Measurements from ENCODE around the gene KCNK17. TPM values are rescaled to one million over a fixed set of nuclear protein-coding genes. Genes with fewer than 3 reads are reported as not detected.

The KCNK17 gene
- total RNA-seq, 1 experiment from 2014 or later, result 1.2 TPM

DNA sequence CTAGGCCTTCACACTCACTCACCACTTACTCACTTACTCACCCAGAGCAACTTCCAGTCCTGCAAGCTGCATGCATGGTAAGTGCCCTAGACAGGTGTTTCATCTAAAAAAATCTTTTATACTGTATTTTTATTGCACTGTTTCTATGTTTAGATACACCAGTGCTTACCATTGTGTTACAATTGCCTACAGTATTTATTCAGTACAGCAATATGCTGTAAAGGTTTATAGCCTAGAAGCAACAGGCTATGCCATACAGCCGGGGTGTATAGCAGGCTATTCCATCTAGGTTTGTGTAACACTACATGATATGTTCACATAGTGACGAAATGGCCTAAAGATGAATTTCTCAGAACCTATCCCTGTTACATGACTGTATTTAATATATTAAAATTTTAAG lies 47.8 kb downstream of the KCNK17 start:
- H2AK5ac ChIP-seq (ENCODE audit: insufficient read length, low read length), result no peak overlapping the region
- H3K4me2 ChIP-seq (ENCODE audit: insufficient read depth, insufficient read length, low read length), result no peak overlapping the region
- H3K14ac ChIP-seq (ENCODE audit: insufficient read depth, low read length), result no peak overlapping the region
- no peaks in the 10 kb centered on the region for H3K9me3 ChIP-seq (ENCODE audit: control insufficient read depth, low read depth, low read length)
- Mint-ChIP-seq H3K4me3 (no peak overlapping the region), H3K27ac (no peak overlapping the region), H3K9me3 (peaks cover 0 to 4% of the 10 kb centered on the region in 2 experiments; a peak in 1 of 5 replicates), H3K4me1 (peaks cover 48 to 56% of the 10 kb centered on the region in 2 experiments), H3K27me3 (ENCODE audit: low read depth) (no peaks in the 10 kb centered on the region), H3K36me3 (ENCODE audit: insufficient read depth in 1 of 3, low read depth in 3 of 3) (peaks cover 2 to 3% (median 2%) of the 10 kb centered on the region in 3 experiments; a peak in 2 of 7 replicates)
- no peaks in the 10 kb centered on the region for H3K27me3 ChIP-seq (ENCODE audit: insufficient read depth, low read length)
- H3K79me1 ChIP-seq (ENCODE audit: insufficient read depth, low read depth, low read length, poor library complexity, severe bottlenecking), result no peaks in the 10 kb centered on the region
- H2BK15ac ChIP-seq (ENCODE audit: low read depth, low read length), result no peak overlapping the region
- no peak overlapping the region for H4K91ac ChIP-seq (ENCODE audit: insufficient read length, low read depth, low read length)
- H2BK120ac ChIP-seq (ENCODE audit: low read depth, low read length, poor library complexity, severe bottlenecking), result no peak overlapping the region
- H2AFZ ChIP-seq (ENCODE audit: low read length), result no peak overlapping the region
- TF ChIP-seq, protein P1, sequence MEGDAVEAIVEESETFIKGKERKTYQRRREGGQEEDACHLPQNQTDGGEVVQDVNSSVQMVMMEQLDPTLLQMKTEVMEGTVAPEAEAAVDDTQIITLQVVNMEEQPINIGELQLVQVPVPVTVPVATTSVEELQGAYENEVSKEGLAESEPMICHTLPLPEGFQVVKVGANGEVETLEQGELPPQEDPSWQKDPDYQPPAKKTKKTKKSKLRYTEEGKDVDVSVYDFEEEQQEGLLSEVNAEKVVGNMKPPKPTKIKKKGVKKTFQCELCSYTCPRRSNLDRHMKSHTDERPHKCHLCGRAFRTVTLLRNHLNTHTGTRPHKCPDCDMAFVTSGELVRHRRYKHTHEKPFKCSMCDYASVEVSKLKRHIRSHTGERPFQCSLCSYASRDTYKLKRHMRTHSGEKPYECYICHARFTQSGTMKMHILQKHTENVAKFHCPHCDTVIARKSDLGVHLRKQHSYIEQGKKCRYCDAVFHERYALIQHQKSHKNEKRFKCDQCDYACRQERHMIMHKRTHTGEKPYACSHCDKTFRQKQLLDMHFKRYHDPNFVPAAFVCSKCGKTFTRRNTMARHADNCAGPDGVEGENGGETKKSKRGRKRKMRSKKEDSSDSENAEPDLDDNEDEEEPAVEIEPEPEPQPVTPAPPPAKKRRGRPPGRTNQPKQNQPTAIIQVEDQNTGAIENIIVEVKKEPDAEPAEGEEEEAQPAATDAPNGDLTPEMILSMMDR (conservative IDR thresholded peaks at IDR 0.05), result no peak
- no peak overlapping the region for H3K18ac ChIP-seq (ENCODE audit: insufficient read length, low read depth, low read length)
- H3K27ac ChIP-seq (ENCODE audit: insufficient read length, low read depth, low read length), result no peak overlapping the region
- no peaks in the 10 kb centered on the region for H3K23me2 ChIP-seq (ENCODE audit: insufficient read length, low read depth, low read length, poor library complexity, severe bottlenecking)
- no CpG with 5 or more reads among the region's 2 CpGs for WGBS (ENCODE audit: extremely low coverage, insufficient read length, low lambda C conversion rate)
- H4K20me1 ChIP-seq (ENCODE audit: control insufficient read depth, insufficient read depth, insufficient read length), result no peaks in the 10 kb centered on the region
- H2BK20ac ChIP-seq (ENCODE audit: low read depth, low read length, poor library complexity, severe bottlenecking), result no peak overlapping the region
- H3K4me1 ChIP-seq (ENCODE audit: insufficient read depth, low read length), result peaks cover under 1% of the 10 kb centered on the region; the same call in 1 of the 2 replicates
- H2BK5ac ChIP-seq (ENCODE audit: insufficient read length, low read length), result no peak overlapping the region
- H2BK12ac ChIP-seq (ENCODE audit: insufficient read length, low read depth, low read length), result no peak overlapping the region
- DNase-seq, result no peak
- no peaks in the 10 kb centered on the region for H3K79me2 ChIP-seq (ENCODE audit: insufficient read depth, low read length)
- no peak overlapping the region for H3T11ph ChIP-seq (ENCODE audit: low read length)
- no peak overlapping the region for H3K56ac ChIP-seq (ENCODE audit: insufficient read length, low read depth, low read length)
- no peak overlapping the region for H3K9ac ChIP-seq (ENCODE audit: extremely low read depth, insufficient read length, low read length)
- no peak overlapping the region for H4K5ac ChIP-seq (ENCODE audit: insufficient read length, low read depth, low read length)
- H4K8ac ChIP-seq (replicated peaks; ENCODE audit: insufficient read length, low read depth, low read length), result no peak overlapping the region
- no peak overlapping the region for H3K23ac ChIP-seq (ENCODE audit: insufficient read length, low read depth, low read length)
- no peak overlapping the region for H3K4ac ChIP-seq (ENCODE audit: low read depth, low read length)

Measured in H9 (cell line).